CD4-positive, alpha-beta T cell treated with Interferon gamma for 1 hour (primary cell): ENCODE measurements around the gene TRAF7.
A peak's percentile ranks its signal among the peaks of the same experiment; 100 is the strongest.

Experiments
- DNase-seq: peaks from one replicate; pipeline ENCODE4 v3.0.0-alpha.2; 2020

Gene TRAF7

GRCh38 chr16:2167068-2167638, 11.6 kb downstream of the TRAF7 start:
- DNase-seq, result no peak

GRCh38 chr16:2170080-2170479, 14.5 kb downstream of the TRAF7 start:
- DNase-seq, result no peak

GRCh38 chr16:2170587-2171435, 15.2 kb downstream of the TRAF7 start:
- DNase-seq, result no peak

- no peak for DNase-seq
Observed at GRCh38 chr16:2171601-2172178, 16.1 kb downstream of the TRAF7 start.

GRCh38 chr16:2172688-2173335, 17.2 kb downstream of the TRAF7 start:
- no peak for DNase-seq

GRCh38 chr16:2173366-2173765, 17.8 kb downstream of the TRAF7 start:
- no peak for DNase-seq

GRCh38 chr16:2173916-2174315, 18.3 kb downstream of the TRAF7 start:
- DNase-seq, result no peak

- no peak for DNase-seq
Observed at GRCh38 chr16:2174396-2175131, 19.0 kb downstream of the TRAF7 start.

GRCh38 chr16:2175454-2175853, 19.9 kb downstream of the TRAF7 start:
- no peak for DNase-seq

- no peak for DNase-seq
Observed at GRCh38 chr16:2176047-2176446, 20.5 kb downstream of the TRAF7 start.

- no peak for DNase-seq
Observed at GRCh38 chr16:2177101-2177500, 21.5 kb downstream of the TRAF7 start.

GRCh38 chr16:2177561-2177960, 22.0 kb downstream of the TRAF7 start:
- no peak for DNase-seq

- peak; percentile 22 for DNase-seq
Observed at GRCh38 chr16:2178321-2179106, 22.9 kb downstream of the TRAF7 start.

GRCh38 chr16:2179107-2179501, 23.5 kb downstream of the TRAF7 start:
- DNase-seq, result no peak

GRCh38 chr16:2179576-2179975, 24.0 kb downstream of the TRAF7 start:
- DNase-seq, result no peak

GRCh38 chr16:2180461-2180860, 24.9 kb downstream of the TRAF7 start:
- DNase-seq, result no peak

GRCh38 chr16:2180962-2181923, 25.7 kb downstream of the TRAF7 start:
- DNase-seq, result no peak

- no peak for DNase-seq
Observed at GRCh38 chr16:2181952-2182351, 26.4 kb downstream of the TRAF7 start.

GRCh38 chr16:2183671-2184070, 28.1 kb downstream of the TRAF7 start:
- DNase-seq, result no peak

- no peak for DNase-seq
Observed at GRCh38 chr16:2184346-2184745, 28.8 kb downstream of the TRAF7 start.

GRCh38 chr16:2184962-2185361, 29.4 kb downstream of the TRAF7 start:
- DNase-seq, result no peak
